GM18870 (cell line): ENCODE measurements around the gene POLR3K.
"Not testable (repeated sequence)": the region's sequence is repeated elsewhere in the genome, so short reads cannot be mapped to it uniquely, and the experiment has no call there.

Experiments
- ATAC-seq: cut with Tn5 transposase; IDR thresholded peaks from one replicate; pipeline ENCODE4 v1.9.1; 2021; ENCODE audit warnings: moderate library complexity; ENCODE audit not compliant: unreplicated experiment

The POLR3K gene

DNA sequence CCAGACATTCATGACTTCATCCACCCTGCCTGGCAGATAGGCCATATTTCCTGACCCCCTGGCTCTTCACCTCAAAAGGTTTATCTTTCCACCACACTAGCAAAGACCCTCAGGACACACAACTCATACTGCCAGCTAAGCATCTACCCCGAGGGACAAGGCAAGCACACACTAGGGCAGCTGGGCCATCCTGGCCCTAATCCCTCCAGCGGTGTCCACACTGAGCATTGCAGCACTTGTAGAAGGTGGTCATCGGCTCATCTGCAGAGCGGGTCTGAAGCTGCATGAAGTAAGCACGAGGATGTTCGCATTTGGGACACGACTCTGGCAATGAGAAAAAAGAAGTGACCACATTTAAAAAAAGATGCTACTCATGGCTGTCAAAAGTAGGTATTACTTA is 6.2 kb downstream of the POLR3K start:
- ATAC-seq, result no peak

DNA sequence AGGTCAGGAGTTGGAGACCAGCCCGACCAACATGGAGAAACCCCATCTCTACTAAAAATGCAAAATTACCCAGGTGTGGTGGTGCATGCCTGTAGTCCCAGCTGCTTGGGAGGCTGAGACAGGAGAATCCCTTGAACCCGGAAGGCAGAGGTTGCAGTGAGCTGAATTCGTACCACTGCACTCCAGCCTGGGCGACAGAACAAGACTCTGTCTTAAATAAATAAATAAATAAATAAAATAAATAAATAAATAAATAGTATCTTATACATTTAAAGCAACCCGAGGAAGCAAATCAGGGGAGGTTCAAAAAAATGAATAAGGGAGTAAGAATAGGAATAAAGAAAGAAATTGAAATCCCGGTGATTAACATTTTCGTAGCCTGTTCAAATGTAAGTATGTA is 6.9 kb downstream of the POLR3K start:
- ATAC-seq, result not testable (repeated sequence)

DNA sequence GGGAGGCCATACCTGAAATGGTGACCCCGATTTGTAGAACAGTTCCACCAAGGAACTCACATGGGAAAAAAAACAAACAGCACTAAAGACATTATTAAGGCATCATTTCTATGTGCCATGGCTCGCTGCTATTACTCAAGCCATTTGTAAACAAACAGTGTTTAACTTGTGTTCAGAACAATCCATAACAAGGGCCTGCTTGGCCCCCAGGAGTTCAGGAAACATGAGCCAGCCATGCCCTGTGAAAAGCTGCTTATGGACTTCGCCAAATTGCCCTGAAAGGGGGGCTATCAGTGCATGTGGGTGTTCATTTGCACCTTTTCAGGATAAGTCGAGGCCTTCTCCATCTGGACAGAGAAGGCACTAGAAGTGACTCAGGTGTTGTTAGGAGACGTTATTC is 8.0 kb downstream of the POLR3K start:
- ATAC-seq, result no peak

DNA sequence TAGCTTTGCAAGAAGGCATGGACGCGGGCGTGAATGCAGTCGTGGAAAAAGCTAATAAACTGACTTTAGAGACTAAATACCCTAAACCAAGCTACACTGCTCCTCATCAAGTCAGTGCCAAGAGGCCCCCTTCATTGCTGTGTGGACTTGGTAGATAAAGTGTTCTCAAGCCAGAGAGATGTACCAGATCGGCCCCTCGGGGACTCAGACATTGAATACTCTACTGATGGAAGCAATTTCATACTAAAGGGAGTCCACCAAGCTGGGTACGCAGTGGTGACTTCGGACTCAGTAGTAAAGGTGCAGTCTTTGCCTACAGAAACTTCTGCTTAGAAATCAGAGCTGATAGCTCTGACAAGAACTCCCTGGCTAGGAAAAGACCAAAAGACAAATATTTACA is 8.8 kb downstream of the POLR3K start:
- ATAC-seq, result no peak

DNA sequence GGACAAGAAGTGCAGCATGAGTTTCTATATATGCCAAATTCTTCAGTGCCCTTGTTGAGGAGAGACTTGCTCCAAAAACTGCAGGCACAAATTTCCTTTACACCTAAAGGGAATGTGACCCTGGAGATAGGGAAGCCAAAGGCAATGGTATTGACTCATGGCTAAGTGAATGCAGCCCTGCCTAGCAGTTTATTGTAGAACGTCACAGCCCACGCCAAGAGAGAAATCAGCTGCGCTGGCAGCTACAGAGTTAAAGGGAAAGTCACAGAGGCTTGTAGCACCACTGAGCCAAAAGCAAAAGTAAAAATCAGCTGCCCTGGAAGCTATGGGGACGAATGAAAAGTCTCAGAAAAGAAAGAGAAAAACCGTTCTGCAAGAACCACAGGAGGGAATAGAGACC is 10.1 kb downstream of the POLR3K start:
- no peak for ATAC-seq

DNA sequence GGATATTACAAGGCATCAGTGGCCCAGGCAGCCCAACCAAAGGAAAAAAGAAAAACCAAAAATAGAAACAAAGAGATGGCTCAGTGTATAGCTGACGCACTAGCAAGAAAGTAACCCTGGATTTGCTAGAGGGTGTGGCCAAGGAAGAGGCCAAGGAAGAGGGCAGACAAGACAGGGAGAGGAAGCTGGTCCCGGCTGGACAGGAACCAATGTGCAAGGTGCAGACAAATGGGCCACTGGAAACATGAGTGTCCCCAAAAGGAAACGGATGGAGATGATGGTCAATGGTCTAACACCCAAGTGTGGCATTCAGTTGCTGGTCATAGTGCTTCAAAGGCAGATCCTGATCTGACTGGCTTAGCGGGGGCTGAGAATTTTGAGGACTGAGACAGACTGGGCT is 10.7 kb downstream of the POLR3K start:
- no peak for ATAC-seq

DNA sequence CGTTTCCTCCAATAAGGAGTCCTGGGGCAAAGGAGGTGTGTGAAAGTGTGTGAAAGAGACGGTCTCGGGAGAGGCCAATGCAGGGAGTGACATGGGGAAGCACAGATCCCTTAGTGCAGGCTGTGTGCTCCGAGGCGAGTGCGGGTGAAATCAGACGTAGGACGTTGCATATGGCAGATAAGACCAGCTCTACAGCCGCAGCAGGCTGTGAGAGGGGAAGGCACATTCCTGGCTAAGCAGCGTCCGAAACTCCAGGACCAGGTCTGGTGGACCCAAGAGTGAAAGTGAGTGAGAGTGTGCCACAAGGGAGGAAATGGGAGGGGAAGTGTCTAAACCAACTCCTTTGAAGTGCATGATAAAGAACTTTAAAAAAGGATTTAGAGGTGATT is 11.3 kb downstream of the POLR3K start:
- ATAC-seq, result no peak

DNA sequence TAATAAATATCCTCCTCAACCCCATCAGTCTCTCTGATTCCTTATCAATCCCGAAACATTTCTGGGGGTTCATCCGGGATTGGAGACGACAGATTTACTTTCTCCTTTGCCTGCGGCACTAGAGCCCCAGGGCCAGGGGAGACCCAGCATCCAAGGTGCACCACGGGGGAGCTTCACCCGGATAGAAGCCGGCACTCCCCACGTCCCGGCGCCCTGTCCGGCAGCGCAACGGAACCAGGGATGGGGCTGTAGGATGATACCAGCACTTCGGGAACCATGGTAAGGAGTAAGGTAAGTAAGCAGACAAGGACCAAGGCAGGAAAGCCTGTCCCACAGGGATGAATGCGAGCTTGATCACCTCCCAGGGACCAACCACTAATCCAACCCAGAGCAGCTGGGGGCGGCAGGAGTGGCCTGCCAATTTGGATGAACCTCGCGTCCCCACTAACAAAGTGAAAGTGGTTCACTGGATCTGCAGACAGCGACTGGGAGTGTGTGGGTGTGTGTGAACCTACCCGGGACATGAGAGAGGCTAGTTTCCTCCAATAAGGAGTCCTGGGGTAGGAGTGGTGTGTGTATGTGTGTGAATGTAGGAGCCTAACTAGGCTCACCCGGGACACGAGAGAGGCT is 11.9 kb downstream of the POLR3K start:
- ATAC-seq, result no peak

DNA sequence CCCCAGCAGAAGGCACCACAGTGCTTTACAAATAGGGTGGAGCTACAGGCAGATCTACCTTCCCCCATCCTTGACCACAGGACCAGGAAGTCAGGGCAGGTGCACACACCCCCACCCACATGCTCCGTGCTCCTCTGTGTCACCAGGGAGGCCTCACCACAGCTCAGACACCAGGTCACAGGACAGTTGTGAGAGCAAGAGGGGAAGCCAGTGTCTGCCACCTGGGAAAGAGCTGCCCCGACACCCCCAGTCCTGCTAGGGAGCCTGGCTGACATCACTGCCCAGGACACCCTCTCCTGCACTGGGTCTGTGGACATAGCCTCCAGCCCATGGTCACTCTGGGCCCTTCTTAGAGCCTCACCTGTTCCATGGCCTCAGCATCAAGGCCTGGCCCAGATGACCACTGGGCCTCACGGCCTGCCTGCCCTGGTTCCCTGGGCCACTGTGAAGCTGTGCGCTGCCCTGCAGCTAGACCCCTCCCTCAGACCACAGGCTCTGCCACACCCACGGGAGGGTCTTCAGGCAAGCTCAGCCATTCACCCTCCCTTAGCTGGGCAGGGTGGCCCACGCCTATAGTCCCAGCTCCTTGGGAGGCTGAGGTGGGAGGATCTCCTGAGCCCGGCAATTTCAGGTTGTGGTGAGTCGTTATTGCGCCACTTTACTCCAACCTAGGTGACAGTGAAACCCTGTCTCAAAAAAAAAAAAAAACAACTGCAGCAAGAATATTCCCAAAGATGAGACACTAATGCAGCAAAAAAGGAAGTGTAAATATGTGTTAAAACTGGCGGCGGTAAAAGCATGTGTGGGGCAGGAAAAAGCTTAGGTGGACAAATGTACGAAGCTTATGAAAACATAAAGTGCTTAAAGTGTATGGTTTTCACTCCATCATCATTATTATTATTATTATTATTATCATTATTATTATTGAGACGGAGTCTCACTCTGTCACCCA is 14.2 kb downstream of the POLR3K start:
- ATAC-seq, result no peak

DNA sequence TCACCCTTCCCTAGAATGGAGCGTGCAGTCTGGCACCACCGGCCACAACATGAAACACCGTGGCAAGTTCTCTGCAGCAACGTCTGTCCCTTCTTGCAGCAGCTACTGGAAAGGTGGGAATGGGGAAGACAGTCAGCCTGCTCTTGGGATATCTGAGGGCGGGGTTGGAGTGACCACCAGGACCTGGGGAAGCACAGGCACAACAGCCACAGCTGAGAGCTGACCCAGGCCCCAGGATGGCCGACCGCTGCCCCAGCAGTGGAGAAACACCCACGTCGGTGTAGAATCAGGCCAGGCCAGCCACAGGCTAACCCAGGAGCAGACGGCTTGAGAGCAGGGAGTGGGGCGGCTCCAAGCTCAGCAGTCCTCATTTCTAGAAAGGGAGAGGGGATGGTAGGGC is 15.2 kb downstream of the POLR3K start:
- not testable (repeated sequence) for ATAC-seq

DNA sequence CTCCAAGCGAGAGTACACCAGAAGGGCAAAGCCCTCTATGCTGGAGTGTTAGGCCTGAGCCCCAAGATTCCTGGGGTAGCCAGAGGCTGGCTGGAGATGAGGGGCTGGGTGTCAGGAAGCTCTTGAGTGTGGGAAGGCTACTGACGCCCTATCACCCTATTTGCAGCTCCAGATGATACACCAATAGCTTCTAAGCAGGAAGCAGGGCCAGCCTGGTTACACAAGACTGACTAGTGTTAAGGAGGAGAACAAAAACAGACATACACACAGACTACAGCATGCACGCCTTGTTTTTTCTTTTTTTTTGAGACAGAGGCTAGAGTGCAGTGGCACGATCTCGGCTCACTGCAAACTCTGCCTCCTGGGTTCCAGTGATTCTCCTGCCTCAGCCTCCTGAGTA is 15.9 kb downstream of the POLR3K start:
- ATAC-seq, result no peak

DNA sequence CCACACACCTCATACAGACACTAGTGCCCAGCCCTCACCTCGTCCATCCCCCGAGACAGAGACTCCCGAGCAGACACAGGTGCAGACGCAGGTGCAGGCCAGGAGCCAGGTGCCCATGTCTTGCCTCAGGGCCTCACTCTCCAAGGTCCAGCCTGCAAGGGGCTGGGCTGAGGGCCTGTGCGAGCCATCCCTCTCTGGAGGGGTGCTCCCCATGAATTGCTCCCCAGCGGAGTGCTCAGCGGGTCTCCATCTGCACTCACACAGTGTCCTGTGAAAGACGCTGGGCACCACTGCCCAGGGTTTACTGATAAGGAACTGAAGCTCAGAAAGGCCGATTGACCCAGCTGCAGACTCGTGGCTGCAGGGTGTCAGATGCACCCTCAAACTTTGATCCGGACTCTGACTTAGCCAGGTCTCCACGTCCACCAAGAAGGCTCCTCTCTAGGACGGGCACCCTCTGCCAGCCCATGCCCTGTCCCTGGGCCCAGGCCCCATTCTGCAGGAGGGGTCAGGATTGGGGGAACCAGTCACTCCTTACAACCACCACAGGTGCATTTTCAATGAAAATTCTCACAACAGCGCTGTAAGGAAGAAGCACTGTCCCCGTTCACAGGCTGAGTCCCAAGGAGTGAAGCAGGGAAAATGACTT is 16.9 kb downstream of the POLR3K start:
- ATAC-seq, result no peak

DNA sequence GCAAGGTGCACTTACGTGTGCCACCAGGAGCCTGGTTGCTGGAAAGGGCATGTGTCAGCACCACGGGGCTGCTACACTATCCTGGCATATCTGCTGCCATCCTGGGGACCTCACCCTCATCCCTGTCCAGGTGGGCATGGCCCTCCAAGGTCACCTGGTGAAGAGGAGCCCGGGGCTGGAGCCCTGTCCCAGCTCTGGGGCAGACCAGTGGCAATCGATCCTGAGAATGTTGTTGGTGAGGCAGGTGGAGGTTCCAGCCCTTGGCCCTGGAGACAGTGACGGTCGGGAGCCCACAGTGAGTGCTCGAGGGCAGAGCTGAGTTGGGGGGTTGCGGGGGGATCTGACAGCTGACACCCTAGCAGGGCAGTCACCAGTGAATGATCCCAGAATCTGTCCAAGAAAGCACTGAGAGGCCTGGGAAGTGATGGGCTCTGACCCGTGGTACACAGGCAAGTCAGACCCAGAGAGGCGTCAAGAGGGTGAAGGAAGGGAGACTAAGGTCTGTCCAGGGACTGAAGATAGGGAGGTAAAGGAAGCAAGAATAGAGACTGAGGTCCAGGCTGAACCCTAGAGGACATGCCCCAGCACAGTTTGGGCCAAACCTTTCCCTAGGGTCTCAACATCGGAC is 17.6 kb downstream of the POLR3K start:
- ATAC-seq, result no peak

DNA sequence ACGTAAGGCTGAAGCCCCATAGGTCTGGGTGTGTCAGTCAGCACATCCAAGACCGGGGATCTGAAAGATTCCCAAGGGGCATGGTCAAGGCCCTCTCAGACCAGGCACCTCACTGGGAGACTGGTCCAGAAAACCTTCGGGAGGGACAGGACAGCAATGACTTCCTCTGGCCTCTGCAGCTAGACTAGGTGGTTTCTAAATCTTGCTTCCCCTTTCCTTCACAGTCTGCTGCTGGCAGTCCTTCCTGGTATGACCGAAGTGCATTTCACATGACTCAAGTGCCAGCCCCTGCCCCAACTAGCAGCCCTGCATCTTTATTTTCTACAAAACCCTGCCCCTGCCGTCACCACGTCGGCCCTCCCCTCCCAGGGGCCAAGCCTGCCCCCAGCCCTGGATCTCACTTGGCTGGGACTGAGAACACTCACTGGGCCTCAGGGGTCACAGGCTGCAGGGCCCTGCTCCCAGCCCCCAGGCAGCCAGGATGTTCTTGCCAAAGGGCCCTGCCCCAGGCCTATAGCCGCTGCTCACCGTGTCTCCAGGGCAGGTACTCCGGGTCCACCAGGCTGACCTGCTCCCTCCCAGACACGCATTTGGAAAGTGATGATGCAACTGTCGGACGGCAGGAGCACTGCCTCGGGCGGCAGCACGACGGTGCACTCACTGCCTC is 18.3 kb downstream of the POLR3K start:
- no peak for ATAC-seq

DNA sequence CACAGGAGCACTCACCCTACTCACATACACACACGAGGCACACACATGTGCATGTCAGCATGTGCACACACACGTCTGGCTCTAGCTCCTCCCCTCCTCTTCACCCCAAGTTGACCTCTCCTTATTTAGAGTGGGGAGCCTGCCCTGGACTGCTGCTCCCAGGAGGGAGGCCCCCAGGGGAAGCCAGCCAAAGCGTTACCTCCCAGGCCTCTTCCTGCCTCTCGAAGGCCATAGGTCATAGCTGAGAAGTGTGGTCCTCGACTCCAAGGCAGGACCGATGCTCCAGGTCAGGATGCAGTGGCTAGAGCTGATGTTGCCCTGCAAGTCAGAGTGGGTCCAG is 18.8 kb downstream of the POLR3K start:
- ATAC-seq, result no peak

DNA sequence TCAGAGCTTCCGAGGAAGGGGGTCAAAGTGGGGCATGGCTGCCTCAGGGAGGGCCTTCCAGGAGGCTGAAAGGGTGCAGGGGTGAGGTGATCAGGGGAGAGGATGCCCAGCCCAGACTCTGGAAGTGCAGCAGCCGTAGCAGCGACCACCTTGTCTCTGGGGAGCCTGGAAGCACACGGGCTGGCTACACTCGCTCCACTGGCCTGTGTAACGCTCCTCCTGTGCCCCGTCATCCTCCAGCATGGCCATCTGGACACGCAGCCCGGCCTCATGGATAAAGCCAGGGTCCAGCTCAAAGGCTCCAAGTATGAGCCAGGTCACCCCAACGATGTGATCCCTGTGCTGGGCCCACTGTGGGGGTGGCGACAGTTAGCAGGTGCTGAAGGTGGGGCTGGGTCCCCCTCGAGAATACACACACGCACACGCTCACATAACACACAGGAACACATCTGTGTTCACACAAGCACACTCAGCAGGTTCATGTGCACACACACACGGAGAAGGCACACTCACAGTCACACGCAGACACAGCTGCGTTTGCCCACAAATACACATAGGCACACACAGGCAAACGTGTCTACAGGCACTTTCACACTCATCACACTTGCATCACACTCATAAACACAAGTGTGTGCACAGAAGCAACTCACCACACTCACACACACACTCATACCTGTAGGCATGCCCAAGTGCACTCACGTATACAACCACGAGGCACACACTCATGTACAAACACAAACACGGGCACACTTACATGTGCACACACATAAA is 19.3 kb downstream of the POLR3K start:
- no peak for ATAC-seq

DNA sequence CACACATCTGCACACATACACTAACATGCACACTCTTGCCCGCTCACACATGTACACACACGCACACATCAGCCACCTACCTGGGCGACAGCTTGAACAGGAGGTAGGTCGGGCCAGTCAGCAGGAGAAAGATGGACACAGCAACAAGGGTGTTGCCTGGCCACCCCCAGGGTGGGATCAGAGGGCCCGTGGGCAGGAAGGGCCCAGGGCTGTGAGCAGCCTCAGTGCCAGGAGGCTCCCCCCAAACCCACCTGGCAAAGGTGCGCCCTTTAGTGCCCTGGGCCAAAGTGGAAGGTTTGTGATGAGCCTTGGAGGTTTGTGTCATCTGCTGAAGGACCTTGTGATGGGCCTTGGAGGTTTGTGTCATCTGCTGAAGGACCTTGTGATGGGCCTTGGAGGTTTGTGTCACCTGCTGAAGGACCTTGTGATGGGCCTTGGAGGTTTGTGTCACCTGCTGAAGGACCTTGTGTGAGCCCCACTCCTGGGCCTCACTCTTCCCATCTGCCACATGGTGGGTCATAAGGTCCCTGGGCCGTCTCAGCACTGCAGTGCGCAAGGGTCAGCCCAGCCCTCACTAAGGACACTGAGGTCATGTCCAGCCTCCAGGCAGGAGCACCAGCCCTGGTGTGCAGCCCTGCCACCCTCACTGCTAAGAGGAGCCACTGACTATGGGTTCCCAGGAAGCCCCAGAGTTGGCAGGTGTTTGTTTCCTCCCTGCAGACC is 20.1 kb downstream of the POLR3K start:
- ATAC-seq, result not testable (repeated sequence)

DNA sequence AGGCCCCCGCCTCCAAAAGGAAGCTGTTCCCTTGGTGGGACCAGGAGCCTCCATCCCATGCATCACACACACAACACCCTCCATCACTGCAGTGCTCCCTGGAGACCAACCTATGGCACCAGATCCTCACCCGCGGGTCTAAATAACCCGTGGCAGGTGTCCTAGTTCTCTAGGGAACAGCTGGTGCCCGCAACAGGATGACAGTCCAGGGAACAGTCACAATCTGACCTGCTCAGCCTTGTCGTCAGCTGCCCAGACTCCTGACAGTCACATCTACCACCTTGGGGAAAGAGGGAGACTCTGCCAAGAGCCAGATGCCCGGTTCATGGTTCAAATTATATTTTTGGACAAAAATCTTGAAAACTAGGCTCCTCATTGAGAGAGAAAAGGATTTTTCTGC is 22.8 kb downstream of the POLR3K start:
- not testable (repeated sequence) for ATAC-seq

DNA sequence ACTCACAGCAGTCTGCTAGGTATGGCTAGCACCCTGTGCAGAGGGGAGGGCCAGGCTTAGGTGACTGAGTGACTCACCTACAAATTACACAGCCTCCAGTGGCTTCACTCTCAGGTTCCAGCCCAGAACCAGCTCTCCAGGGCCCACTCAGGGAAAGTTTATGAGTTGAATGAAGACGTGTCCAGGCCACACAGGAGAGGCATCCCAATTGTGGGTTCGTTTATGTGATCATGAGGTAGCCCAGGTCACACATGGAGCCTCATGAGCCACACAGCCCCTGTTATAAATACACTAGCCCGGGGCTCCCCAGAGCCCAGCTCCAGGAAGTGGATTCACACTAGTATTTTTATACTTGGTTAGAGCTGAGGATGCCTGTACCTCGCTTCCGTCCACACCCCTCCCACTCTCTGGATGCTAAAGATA is 27.5 kb downstream of the POLR3K start:
- ATAC-seq, result not testable (repeated sequence)

DNA sequence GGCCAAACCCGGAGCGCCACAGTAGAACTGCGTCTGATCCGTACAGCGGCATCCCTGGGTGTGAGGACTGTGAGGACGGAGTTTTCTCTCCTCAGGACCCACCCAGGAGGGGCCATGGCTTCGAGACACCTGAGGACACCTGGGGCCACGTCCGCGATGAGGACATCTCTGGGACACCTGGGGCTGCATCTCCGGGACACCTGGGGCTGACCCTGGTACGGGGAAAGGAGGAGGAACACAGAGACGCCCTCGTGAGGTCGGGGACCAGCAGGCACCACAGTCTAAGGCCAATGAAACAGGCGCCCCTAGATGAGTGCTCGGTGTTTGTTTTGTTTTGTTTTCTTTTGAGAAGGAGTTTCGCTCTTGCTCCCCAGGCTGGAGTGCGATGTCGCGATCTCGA is 29.3 kb downstream of the POLR3K start:
- ATAC-seq, result not testable (repeated sequence)
